Measurements from ENCODE around the gene KLHL36. TPM values are rescaled to one million over a fixed set of nuclear protein-coding genes. Genes with fewer than 3 reads are reported as not detected.

The KLHL36 gene
- total RNA-seq, 1 experiment from 2014 or later, result 22.0 TPM

DNA sequence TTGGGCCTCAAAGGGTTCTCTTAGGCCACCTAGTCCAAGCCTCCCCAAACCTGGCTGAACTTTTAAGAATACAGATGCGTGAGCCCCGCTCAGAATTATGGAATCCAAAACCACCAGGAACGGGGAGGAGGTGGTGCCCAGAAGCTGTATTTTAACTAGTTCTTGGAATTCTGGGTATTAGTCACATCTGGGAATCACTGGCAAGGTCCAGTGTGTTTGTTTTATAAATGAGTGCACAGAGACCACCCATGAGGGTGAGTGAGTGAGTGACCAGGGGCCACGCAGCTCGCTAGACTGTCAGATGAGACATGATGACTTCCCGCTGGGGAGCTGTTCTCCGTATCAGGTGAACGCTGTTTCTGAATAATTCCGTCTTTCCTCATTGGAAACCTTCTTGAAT lies 14.2 kb downstream of the KLHL36 start:
- Histone ChIP-seq H3K36me3 (ENCODE audit: insufficient read depth, low read length, poor library complexity, severe bottlenecking) (peaks cover 38% of the 10 kb centered on the region), H3K27ac (ENCODE audit: low read depth, low read length, poor library complexity, severe bottlenecking) (no peak overlapping the region), H3K27me3 (replicated peaks; ENCODE audit: insufficient read depth, low read depth, low read length, poor library complexity) (no peaks in the 10 kb centered on the region), H3K4me3 (ENCODE audit: low read depth, low read length, poor library complexity, severe bottlenecking) (no peak overlapping the region), H3K9me3 (ENCODE audit: low read depth, low read length, poor library complexity, severe bottlenecking) (no peaks in the 10 kb centered on the region), H3K4me1 (ENCODE audit: insufficient read depth, low read length, poor library complexity, severe bottlenecking) (no peaks in the 10 kb centered on the region)
- intact Hi-C loops (cut with micrococcal nuclease; ENCODE audit: unreplicated experiment), result no loop called here
- POLR2A ChIA-PET (ENCODE audit: low non-redundant PET), result interaction anchor here (0.7 kb wide), 1 partner anchor 9 kb away, joined by 4 read pairs; no protein-coding TSS in a partner anchor
- CTCF ChIA-PET, result no interaction called here
- BruUV-seq (replicated peaks), result no TSS peak
- no peak for DNase-seq (ENCODE audit: low spot score)
- TF ChIP-seq, protein P1, sequence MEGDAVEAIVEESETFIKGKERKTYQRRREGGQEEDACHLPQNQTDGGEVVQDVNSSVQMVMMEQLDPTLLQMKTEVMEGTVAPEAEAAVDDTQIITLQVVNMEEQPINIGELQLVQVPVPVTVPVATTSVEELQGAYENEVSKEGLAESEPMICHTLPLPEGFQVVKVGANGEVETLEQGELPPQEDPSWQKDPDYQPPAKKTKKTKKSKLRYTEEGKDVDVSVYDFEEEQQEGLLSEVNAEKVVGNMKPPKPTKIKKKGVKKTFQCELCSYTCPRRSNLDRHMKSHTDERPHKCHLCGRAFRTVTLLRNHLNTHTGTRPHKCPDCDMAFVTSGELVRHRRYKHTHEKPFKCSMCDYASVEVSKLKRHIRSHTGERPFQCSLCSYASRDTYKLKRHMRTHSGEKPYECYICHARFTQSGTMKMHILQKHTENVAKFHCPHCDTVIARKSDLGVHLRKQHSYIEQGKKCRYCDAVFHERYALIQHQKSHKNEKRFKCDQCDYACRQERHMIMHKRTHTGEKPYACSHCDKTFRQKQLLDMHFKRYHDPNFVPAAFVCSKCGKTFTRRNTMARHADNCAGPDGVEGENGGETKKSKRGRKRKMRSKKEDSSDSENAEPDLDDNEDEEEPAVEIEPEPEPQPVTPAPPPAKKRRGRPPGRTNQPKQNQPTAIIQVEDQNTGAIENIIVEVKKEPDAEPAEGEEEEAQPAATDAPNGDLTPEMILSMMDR (conservative IDR thresholded peaks at IDR 0.05; ENCODE audit: low read depth, low read length), result no peak
- TF ChIP-seq EZH2 (IDR thresholded peaks at IDR 0.05; ENCODE audit: borderline replicate concordance, low read depth, low read length, poor library complexity, severe bottlenecking), result no peak

DNA sequence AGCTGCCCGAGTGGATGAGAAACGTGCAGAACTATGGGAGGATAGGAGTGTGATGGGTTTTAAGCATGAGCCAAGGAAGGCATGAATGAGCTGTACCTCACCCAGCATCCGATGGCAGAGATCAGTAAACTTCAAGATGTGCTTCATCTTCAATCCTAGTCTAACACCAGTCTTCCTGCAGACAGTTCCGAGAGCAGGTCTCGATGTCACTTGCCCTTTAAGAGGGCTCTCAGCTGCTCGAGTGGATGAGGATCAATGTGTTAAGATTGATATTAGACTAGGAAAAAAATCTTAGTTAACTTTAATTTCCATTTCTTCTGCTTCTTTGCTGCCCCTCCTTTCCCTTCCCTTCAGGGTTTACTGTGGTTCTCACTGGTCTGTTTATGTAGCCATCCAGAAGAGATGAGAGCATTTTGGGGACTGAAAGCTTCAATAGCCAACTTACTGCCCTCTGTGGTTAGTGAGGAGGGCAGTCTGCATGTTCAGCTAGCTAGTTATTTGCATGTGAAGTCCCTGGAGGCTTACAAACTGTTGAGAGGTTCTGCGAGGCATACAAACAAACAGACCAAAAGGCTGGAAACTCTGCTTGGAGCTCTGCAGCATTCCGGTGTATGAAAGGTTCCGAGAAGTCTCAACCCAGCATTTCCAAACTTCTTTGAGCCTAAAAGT lies 15.3 kb downstream of the KLHL36 start:
- Histone ChIP-seq H3K27ac (ENCODE audit: low read depth, low read length, poor library complexity, severe bottlenecking) (no peak overlapping the region), H3K4me3 (ENCODE audit: low read depth, low read length, poor library complexity, severe bottlenecking) (no peak overlapping the region), H3K36me3 (ENCODE audit: insufficient read depth, low read length, poor library complexity, severe bottlenecking) (peaks cover 27% of the 10 kb centered on the region), H3K4me1 (ENCODE audit: insufficient read depth, low read length, poor library complexity, severe bottlenecking) (peaks cover 5% of the 10 kb centered on the region), H3K27me3 (replicated peaks; ENCODE audit: insufficient read depth, low read depth, low read length, poor library complexity) (no peaks in the 10 kb centered on the region), H3K9me3 (ENCODE audit: low read depth, low read length, poor library complexity, severe bottlenecking) (no peaks in the 10 kb centered on the region)
- no peak for DNase-seq (ENCODE audit: low spot score)
- TF ChIP-seq, protein P1 (conservative IDR thresholded peaks at IDR 0.05; ENCODE audit: low read depth, low read length), result no peak
- no peak for TF ChIP-seq EZH2 (IDR thresholded peaks at IDR 0.05; ENCODE audit: borderline replicate concordance, low read depth, low read length, poor library complexity, severe bottlenecking)
- BruUV-seq (replicated peaks), result no TSS peak
- ChIA-PET POLR2A (ENCODE audit: low non-redundant PET) (no interaction called here), CTCF (interaction anchor here (0.8 kb wide), 1 partner anchor 8 kb away, joined by 9 read pairs; no protein-coding TSS in a partner anchor)
- intact Hi-C loops (cut with micrococcal nuclease; ENCODE audit: unreplicated experiment), result no loop called here

DNA sequence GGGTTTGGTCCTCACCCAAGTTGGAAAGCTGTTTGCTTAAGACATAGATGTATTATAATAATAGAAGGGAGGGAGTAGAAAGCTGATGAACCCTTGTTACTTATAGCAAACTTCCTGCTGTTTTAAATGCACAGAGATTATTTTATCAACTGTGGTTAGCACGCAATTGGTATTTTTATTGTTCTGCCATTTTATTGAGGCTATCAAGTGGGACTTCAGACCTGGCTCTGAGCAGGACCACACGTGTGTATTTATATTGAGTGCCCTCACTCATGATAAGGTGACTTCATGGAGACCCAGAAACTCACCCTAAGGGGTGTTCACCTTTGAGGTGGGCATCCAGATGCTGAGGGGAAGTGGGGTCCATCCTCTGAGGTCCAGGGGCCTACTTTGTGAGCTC lies 17.0 kb downstream of the KLHL36 start:
- no peaks in the 10 kb centered on the region for H3K27me3 ChIP-seq (replicated peaks; ENCODE audit: insufficient read depth, low read depth, low read length, poor library complexity)
- no peak for DNase-seq (ENCODE audit: low spot score)
- intact Hi-C loops (cut with micrococcal nuclease; ENCODE audit: unreplicated experiment), result no loop called here
- peaks cover 16% of the 10 kb centered on the region for H3K36me3 ChIP-seq (ENCODE audit: insufficient read depth, low read length, poor library complexity, severe bottlenecking)
- ChIA-PET CTCF (no interaction called here), POLR2A (ENCODE audit: low non-redundant PET) (no interaction called here)
- BruUV-seq (replicated peaks), result no TSS peak
- no peaks in the 10 kb centered on the region for H3K9me3 ChIP-seq (ENCODE audit: low read depth, low read length, poor library complexity, severe bottlenecking)
- no peak overlapping the region for H3K27ac ChIP-seq (ENCODE audit: low read depth, low read length, poor library complexity, severe bottlenecking)
- no peak for TF ChIP-seq EZH2 (IDR thresholded peaks at IDR 0.05; ENCODE audit: borderline replicate concordance, low read depth, low read length, poor library complexity, severe bottlenecking)
- TF ChIP-seq, protein P1 (conservative IDR thresholded peaks at IDR 0.05; ENCODE audit: low read depth, low read length), result no peak
- H3K4me3 ChIP-seq (ENCODE audit: low read depth, low read length, poor library complexity, severe bottlenecking), result no peak overlapping the region
- peaks cover 5% of the 10 kb centered on the region for H3K4me1 ChIP-seq (ENCODE audit: insufficient read depth, low read length, poor library complexity, severe bottlenecking)

All from A673 (cell line).